ENCODE results near the gene MRPS31.
"Not testable (repeated sequence)": the region's sequence is repeated elsewhere in the genome, so short reads cannot be mapped to it uniquely, and the experiment has no call there.

Gene MRPS31

GRCh38 chr13:40789275-40790153, 18.5 kb upstream of the MRPS31 start, which contains the start of gene SLC25A15:
SLC25A15 (plus strand) TSS chr13:40789611; CDS start chr13:40793227, 3,616 bp downstream.
- DNase-seq, result peak; percentile 77

GRCh38 chr13:40788540-40789274, 17.7 kb upstream of the MRPS31 start:
- not testable (repeated sequence) for DNase-seq

DNA sequence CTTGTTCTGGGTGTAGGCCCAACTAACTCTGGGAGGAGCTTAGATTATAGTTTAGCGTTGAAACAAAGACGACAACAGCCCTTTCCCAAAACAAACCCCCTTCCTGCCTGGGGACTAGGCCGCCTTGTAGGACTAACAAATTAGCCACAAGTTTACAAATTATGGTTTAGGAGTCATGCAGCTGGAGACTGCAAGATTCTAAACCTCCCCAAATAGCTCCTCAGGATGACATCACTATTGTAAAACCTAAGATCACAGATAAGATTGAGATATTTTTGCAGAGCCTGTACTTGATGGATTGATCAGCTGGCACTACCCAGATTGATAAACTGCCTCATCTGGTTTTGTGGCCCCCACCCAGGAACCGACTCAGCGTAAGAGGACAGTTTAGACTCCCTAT, 16.1 kb upstream of the MRPS31 start:
- DNase-seq, result no peak

GRCh38 chr13:40786568-40786996, 15.6 kb upstream of the MRPS31 start:
- no peak for DNase-seq

DNA sequence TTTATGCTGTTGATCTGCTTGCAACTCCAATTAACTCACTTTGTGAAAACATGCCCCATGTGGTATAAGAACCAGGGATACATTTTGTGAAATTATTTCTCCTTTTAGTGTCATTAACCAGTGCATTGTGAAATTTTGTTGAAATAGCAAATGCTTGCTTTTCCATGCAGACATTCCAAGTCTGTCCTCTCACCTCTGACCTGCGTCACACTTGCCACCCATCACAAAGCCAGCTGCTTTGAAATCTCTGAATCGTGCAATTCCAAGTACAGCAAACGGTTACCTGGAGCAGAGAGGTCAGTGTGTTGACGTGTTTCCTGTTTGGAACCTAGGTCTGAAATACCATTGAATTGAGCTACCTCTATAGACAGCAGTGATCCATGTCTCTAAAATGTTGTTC, 13.6 kb upstream of the MRPS31 start:
- DNase-seq, result no peak

GRCh38 chr13:40782971-40783370, 12.0 kb upstream of the MRPS31 start:
- not testable (repeated sequence) for DNase-seq

GRCh38 chr13:40781717-40782116, 10.7 kb upstream of the MRPS31 start:
- DNase-seq, result no peak

DNA sequence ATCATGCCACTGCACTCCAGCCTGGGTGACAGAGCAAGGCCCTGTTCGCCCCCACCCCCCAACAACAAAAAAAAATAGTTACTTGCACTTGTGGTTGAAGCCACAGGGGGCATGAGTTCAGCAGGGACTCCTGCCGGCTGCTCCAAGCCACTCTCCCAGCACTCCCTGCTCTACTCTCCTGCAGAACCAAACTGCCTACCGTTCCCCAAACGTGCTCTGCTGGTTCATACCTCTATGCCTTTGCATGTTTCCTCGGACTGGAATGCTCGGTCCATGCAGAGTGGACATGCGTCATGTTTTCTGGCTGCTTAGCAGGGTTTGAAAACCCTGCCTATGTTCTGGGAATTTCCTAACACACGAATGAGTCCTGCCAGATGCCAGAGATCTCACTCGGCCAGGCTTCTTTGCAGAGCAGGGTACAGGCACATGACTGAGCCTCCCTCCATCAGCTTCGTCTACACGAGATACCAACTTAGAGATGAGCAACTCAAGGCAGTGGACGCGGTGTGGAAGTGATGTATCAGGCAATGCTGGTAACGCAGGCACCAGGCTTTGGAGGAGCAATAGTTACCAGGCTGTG, 9.9 kb upstream of the MRPS31 start:
- DNase-seq, result no peak

DNA sequence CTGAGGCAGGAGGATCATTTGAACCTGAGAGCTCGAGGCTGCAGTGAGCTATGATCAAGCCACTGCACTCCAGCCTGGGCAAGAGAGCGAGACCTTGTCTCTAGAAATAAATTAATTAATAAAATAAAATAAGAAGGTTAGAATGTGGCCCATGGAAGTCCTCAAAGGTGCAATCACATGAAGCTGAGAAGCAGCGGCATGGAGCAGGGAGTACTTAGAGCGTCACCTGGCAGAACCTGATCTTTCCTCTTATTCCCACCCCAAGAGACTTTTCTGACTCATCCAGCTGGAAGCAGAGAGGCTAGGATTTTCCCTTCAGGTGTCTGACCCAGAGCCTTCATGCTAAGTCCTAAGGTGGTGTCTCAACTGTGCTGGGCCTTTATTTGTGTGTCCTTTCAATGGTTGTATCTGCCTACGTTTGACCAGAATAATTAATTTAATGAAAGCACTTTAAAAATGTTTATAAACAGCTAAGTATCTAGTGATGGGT, 8.9 kb upstream of the MRPS31 start:
- no peak for DNase-seq

DNA sequence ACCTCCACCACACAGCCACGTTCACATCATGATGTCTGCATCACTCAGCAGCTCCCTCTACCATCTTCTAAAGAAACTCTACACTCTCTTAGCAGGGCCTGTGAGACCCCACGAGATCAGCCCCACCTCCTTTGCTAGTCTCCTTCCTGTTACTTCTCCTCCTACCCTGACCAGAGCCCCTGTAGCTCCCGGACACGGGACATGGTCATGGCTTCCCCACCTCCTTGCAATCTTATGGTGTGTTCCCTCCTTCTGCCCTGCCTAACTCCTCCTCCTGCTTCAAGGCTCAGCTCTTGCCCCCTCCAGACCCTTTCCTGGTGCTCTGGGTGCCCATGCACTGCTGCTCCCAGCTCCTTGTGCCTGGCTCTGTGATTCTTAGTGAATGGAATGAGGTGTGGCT, 8.1 kb upstream of the MRPS31 start:
- DNase-seq, result no peak

- no peak for DNase-seq
These were observed 6.8 kb upstream of the MRPS31 start for GRCh38 chr13:40777809-40778175.

DNA sequence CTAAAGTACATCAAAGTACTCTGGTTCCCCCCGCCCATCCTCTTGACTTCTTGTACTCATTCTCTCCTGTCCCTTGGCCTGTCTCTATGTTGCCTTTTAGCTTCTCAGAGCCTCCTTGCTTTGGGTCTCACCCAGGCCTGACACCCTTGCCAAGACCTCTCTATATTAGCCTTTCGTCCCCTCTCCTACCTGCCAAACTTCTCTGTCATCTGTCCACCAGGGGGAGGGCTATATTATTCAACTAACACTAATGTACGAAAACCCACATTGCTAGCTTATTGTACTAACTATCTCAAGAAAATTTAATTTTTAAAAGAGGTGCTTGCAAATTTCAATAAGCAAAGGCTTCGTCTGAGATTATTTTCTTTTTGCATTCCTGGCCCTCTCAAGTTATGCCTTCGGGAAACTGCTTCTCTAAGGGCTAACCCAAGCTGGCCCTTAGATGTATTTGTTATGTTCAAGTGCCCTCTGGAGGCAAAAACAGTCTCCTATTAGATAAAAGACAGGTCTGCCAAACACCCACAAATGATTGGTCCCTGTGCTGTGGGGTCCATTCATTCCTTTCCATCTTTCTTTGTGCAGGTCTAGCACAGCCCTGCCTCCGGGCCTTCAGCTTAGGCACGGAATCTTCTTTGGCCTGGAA, 6.3 kb upstream of the MRPS31 start:
- no peak for DNase-seq

DNA sequence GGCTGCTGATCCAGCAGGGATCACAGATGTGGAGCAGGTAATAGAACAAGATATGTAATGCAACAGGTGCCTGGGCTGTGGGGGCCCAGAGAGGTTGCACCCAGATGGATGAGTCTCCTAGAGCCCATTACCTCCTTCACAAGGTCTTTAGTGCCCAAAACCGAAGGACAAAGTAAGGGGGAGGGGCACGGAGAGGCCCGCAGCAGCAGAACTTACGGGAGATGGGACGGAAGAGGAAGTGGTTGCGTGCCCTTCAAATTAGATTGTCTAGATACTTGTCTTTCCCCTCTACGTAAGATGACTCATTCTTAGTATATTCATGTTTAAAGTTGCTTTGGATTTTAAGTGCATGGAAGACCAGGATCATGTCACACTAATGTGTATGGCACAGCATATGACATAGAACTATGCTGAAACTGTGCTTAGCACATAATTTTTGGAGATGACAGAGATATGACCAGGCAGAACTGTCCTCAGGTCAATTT, 5.7 kb upstream of the MRPS31 start:
- peak; percentile 64 for DNase-seq

- DNase-seq, result no peak
These were observed 5.2 kb upstream of the MRPS31 start for GRCh38 chr13:40776232-40776631.

DNA sequence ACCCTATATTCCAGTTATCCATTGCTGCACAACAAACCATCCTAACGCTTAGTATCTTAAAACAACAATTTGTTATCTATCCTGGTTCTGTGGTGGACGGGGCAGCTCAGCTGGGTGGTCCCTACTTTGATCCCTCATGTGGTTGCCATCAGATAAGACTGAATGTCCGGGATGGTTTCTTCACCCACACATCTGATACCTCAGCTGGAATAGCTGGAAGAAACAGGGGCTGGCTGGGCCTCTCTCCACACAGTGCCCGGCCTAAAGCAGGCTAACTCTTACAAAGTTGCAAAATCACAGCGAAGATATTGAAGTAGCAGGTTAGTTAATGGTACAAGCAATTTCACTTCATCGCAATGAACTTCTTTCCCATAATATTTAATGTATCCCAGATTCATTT, 3.7 kb upstream of the MRPS31 start:
- no peak for DNase-seq

- DNase-seq, result no peak
These were observed 1.9 kb upstream of the MRPS31 start for GRCh38 chr13:40772765-40773473.

GRCh38 chr13:40770609-40770933, 419 bp downstream of the MRPS31 start:
- no peak for DNase-seq

- DNase-seq, result no peak
These were observed 1.0 kb downstream of the MRPS31 start for GRCh38 chr13:40769970-40770369.

- no peak for DNase-seq
These were observed 5.4 kb downstream of the MRPS31 start for GRCh38 chr13:40765602-40766001.

GRCh38 chr13:40764587-40765403, 6.2 kb downstream of the MRPS31 start:
- no peak for DNase-seq

GRCh38 chr13:40762849-40763248, 8.1 kb downstream of the MRPS31 start:
- no peak for DNase-seq
